Transverse colon (tissue), 3 donors: Measurements from ENCODE around the gene SPATC1L.

ENCODE experiments used
- POLR2A ChIP-seq: fragments of 450-650 bp; IDR thresholded peaks from one replicate; pipeline ENCODE4 v1.6.1; 2016; ENCODE audit warnings: antibody characterized with exemption, mild to moderate bottlenecking, moderate library complexity
- TF ChIP-seq, protein P1 (sequence below), 5 experiments: fragments of 200-600 bp in 3 of 5; fragments of 450-650 bp in 2 of 5; sonication (generic) in 3 of 5; IDR thresholded peaks; 1 replicate in 2 of 5; 2 replicates in 3 of 5; pipeline ENCODE4 v1.5.1; 2016 to 2017; ENCODE audit warnings: antibody characterized with exemption in 5 of 5, inconsistent platforms in 3 of 5, mild to moderate bottlenecking in 2 of 5, moderate library complexity in 1 of 5

DNA sequence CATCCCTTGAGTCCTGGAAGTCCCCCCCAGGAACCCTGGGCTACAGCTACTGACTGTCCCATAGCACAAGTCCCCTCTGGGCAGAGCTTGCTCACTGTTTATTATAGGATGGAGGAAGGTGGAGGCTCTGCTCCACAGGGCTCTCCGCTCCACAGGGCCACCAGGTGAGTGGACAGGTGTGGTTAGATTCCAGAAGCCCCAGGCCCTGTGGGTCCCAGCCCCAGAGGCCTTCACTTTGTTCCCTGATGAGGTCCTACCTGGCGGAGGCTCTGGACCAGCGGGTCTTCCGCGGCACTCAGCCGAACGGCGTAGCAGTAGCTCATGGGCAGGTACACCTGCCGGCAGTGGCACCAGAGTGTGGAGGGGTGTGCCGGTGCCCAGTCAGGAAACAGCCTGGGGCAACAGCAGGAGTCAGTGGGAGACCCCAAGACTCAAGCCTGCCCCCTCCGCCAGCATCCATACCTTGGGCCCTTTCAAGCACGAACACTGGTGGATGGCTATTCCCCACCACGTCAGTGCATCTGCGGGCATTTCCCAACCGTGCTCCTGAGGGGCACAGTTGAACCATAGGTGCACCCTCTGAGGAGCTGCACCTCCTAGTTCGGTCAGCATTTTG, 32.0 kb upstream of the SPATC1L start:
- TF ChIP-seq, protein P1, sequence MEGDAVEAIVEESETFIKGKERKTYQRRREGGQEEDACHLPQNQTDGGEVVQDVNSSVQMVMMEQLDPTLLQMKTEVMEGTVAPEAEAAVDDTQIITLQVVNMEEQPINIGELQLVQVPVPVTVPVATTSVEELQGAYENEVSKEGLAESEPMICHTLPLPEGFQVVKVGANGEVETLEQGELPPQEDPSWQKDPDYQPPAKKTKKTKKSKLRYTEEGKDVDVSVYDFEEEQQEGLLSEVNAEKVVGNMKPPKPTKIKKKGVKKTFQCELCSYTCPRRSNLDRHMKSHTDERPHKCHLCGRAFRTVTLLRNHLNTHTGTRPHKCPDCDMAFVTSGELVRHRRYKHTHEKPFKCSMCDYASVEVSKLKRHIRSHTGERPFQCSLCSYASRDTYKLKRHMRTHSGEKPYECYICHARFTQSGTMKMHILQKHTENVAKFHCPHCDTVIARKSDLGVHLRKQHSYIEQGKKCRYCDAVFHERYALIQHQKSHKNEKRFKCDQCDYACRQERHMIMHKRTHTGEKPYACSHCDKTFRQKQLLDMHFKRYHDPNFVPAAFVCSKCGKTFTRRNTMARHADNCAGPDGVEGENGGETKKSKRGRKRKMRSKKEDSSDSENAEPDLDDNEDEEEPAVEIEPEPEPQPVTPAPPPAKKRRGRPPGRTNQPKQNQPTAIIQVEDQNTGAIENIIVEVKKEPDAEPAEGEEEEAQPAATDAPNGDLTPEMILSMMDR (IDR thresholded peaks at IDR 0.05): no peak
- TF ChIP-seq POLR2A: no peak
